OCI-LY3 (cell line): Measurements from ENCODE around the gene FBXO45.

Experiments used
- H2AFZ ChIP-seq: fragments of 200-600, 300-600 bp; shearing (Covaris generic); 2 replicates; pipeline ENCODE4 v1.6.0; 2014; ENCODE audit warnings: antibody characterized with exemption, low read depth, low read length
- H3K27ac ChIP-seq: fragments of 200-600, 300-600 bp; sonication (generic); 2 replicates; pipeline ENCODE4 v1.5.1; 2014; ENCODE audit warnings: mild to moderate bottlenecking, low read length, moderate library complexity, mixed read lengths
- H3K27me3 ChIP-seq: fragments of 200-600, 300-600 bp; sonication (generic); 2 replicates; pipeline ENCODE4 v1.6.1; 2014; ENCODE audit warnings: low read depth, low read length, mixed read lengths
- H3K36me3 ChIP-seq: fragments of 200-600, 300-600 bp; sonication (generic); replicated peaks from 2 replicates; pipeline ENCODE3; 2014; ENCODE audit warnings: low read depth, low read length, mixed read lengths
- H3K4me1 ChIP-seq: fragments of 300-600, 200-600 bp; sonication (generic); 2 replicates; pipeline ENCODE4 v1.6.1; 2014; ENCODE audit warnings: low read length, mixed read lengths
- H3K4me2 ChIP-seq: fragments of 200-600, 300-600 bp; sonication (generic); 2 replicates; pipeline ENCODE4 v1.6.1; 2014; ENCODE audit warnings: low read length, mixed read lengths
- H3K4me3 ChIP-seq: fragments of 300-600, 200-600 bp; sonication (generic); 2 replicates; pipeline ENCODE4 v1.5.1; 2014; ENCODE audit warnings: antibody characterized with exemption, mild to moderate bottlenecking, low read length, moderate library complexity
- H3K79me2 ChIP-seq: fragments of 300-600, 200-600 bp; shearing (Covaris generic); 2 replicates; pipeline ENCODE4 v1.6.1; 2014; ENCODE audit warnings: mild to moderate bottlenecking, low read length, mixed read lengths
- H3K9ac ChIP-seq: fragments of 300-600, 200-600 bp; shearing (Covaris generic); 2 replicates; pipeline ENCODE4 v1.6.0; 2014; ENCODE audit warnings: mild to moderate bottlenecking, low read length, moderate library complexity
- H3K9me3 ChIP-seq: fragments of 200-600, 300-600 bp; shearing (Covaris generic); 2 replicates; pipeline ENCODE4 v1.6.1; 2014; ENCODE audit warnings: low read length, mixed read lengths; ENCODE audit not compliant: insufficient read depth
- H4K20me1 ChIP-seq: fragments of 200-600, 300-600 bp; sonication (generic); 2 replicates; pipeline ENCODE4 v1.6.1; 2016; ENCODE audit warnings: low read length, mixed read lengths; ENCODE audit not compliant: insufficient read depth
- EZH2phosphoT487 ChIP-seq: fragments of 200-600 bp; shearing (Covaris generic); IDR thresholded peaks from 2 replicates; pipeline ENCODE4 v1.6.1; 2018; ENCODE audit warnings: antibody characterized with exemption, mixed run types, low read depth
- TF ChIP-seq, protein P1 (sequence below): fragments of 200-600, 300-600 bp; sonication (generic); IDR thresholded peaks from 2 replicates; pipeline ENCODE4 v1.5.1; 2014; ENCODE audit warnings: antibody characterized with exemption, low read length, low read depth

FBXO45 gene

DNA sequence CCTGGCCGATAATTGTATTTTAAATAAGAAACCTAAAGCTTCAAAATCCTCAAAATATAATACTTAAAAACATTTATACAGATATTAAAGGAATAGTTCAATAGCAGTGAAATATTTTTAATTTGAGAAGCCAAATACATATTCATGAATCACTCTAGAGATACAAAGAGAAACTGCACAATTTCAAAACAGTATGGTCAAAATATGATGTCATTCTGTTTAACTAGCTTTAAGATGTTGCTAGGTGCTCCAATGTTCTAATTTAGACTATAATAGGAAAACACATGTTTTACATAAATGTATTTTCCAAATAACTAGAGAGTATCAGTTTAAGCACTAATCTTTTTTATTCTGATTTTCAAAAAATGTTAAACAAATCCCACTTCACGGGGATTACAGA is 60.8 kb downstream of the FBXO45 start:
- Histone ChIP-seq H3K36me3 (peaks cover 3% of the 10 kb centered on the region), H3K4me1 (peaks cover 45% of the 10 kb centered on the region), H3K79me2 (peaks cover 21% of the 10 kb centered on the region), H4K20me1 (no peaks in the 10 kb centered on the region), H3K9ac (no peak overlapping the region), H3K4me2 (no peak overlapping the region), H3K4me3 (no peak overlapping the region), H3K27me3 (no peaks in the 10 kb centered on the region), H2AFZ (no peak overlapping the region), H3K27ac (no peak overlapping the region), H3K9me3 (no peaks in the 10 kb centered on the region)
- TF ChIP-seq, protein P1, sequence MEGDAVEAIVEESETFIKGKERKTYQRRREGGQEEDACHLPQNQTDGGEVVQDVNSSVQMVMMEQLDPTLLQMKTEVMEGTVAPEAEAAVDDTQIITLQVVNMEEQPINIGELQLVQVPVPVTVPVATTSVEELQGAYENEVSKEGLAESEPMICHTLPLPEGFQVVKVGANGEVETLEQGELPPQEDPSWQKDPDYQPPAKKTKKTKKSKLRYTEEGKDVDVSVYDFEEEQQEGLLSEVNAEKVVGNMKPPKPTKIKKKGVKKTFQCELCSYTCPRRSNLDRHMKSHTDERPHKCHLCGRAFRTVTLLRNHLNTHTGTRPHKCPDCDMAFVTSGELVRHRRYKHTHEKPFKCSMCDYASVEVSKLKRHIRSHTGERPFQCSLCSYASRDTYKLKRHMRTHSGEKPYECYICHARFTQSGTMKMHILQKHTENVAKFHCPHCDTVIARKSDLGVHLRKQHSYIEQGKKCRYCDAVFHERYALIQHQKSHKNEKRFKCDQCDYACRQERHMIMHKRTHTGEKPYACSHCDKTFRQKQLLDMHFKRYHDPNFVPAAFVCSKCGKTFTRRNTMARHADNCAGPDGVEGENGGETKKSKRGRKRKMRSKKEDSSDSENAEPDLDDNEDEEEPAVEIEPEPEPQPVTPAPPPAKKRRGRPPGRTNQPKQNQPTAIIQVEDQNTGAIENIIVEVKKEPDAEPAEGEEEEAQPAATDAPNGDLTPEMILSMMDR = no peak
- no peak for TF ChIP-seq EZH2phosphoT487

DNA sequence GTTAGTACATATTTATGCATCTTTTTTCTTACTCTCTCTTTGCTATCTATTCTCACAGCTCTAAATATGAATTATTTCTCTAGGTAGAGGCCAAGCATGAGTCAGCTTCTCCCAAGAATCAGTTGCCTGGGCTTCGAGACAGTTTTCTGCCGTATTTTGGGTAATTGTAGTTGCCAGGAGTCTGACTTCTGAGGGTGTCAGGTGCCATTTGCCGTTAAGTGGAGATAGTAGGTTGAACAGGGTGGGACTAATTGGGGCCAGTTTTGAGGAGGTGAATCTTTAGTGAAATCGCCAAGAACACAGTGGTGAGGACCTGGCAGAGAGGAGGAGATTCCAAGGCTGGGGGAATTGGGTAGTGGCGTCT is 63.2 kb downstream of the FBXO45 start:
- Histone ChIP-seq H4K20me1 (no peaks in the 10 kb centered on the region), H3K27ac (peak overlapping the region; percentile 98), H2AFZ (no peak overlapping the region; the same call in 1 of the 2 replicates), H3K79me2 (peaks cover 35% of the 10 kb centered on the region), H3K36me3 (peaks cover 3% of the 10 kb centered on the region), H3K9ac (peak overlapping the region; percentile 99), H3K4me3 (peak overlapping the region; percentile 89), H3K27me3 (no peaks in the 10 kb centered on the region), H3K9me3 (no peaks in the 10 kb centered on the region), H3K4me2 (peak overlapping the region; percentile 98), H3K4me1 (peaks cover 55% of the 10 kb centered on the region)
- no peak for TF ChIP-seq EZH2phosphoT487
- TF ChIP-seq, protein P1 = no peak

- Histone ChIP-seq H3K79me2 (peaks cover 37% of the 10 kb centered on the region), H3K9ac (peak overlapping the region; percentile 99), H3K9me3 (no peaks in the 10 kb centered on the region), H2AFZ (no peak overlapping the region; the same call in 1 of the 2 replicates), H3K36me3 (peaks cover 3% of the 10 kb centered on the region), H3K4me2 (peak overlapping the region; percentile 98), H3K4me3 (peak overlapping the region; percentile 89), H3K27me3 (no peaks in the 10 kb centered on the region), H3K4me1 (peaks cover 57% of the 10 kb centered on the region), H3K27ac (peak overlapping the region; percentile 98), H4K20me1 (no peaks in the 10 kb centered on the region)
- TF ChIP-seq EZH2phosphoT487 = no peak
- TF ChIP-seq, protein P1 = peak; percentile 16; the same call in 1 of the 2 replicates
Observed at GRCh38 chr3:196632046-196632751, 63.7 kb downstream of the FBXO45 start.

GRCh38 chr3:196633555-196634151 is 65.2 kb downstream of the FBXO45 start:
- peaks cover 3% of the 10 kb centered on the region for H3K36me3 ChIP-seq
- H3K27ac ChIP-seq = peak overlapping the region; percentile 98
- TF ChIP-seq EZH2phosphoT487 = no peak
- TF ChIP-seq, protein P1 = no peak
- no peaks in the 10 kb centered on the region for H4K20me1 ChIP-seq
- peaks cover 52% of the 10 kb centered on the region for H3K79me2 ChIP-seq
- H3K27me3 ChIP-seq = no peaks in the 10 kb centered on the region
- H3K9ac ChIP-seq = peak overlapping the region; percentile 99
- H2AFZ ChIP-seq = no peak overlapping the region
- H3K4me1 ChIP-seq = peaks cover 72% of the 10 kb centered on the region
- no peaks in the 10 kb centered on the region for H3K9me3 ChIP-seq
- H3K4me2 ChIP-seq = peak overlapping the region; percentile 98
- peak overlapping the region; percentile 89 for H3K4me3 ChIP-seq
